WTC11 (cell line): ENCODE results near the gene AP5Z1. TPM values are rescaled to one million over a fixed set of nuclear protein-coding genes. Genes with fewer than 3 reads are reported as not detected.

Source experiments
- ATAC-seq: fragments of 200-7000 bp; cut with Tn5 transposase; 2 replicates; pipeline ENCODE4 v1.10.0; 2021; ENCODE audit warnings: mild to moderate bottlenecking, moderate library complexity
- CTCF ChIA-PET: fragments of 300-600 bp; sonication (Branson Sonifier 250); formaldehyde crosslinking; loops from one replicate; lab custom pipeline; 2021; ENCODE audit warnings: antibody characterized with exemption; lab: Charles Lee
- POLR2A ChIA-PET: fragments of 350-600 bp; sonication (Branson Sonifier 250); formaldehyde crosslinking; loops from one replicate; lab custom pipeline; 2021; ENCODE audit warnings: antibody characterized with exemption; lab: Charles Lee
- DNase-seq: peaks from one replicate; pipeline ENCODE4 v3.0.0; 2021; ENCODE audit warnings: low spot score
- H3K27ac Mint-ChIP-seq: 2 replicates; pipeline ENCODE4 v1.8.0; 2021; ENCODE audit warnings: mixed read lengths
- H3K27me3 Mint-ChIP-seq: 2 replicates; pipeline ENCODE4 v1.8.0; 2021; ENCODE audit warnings: low read depth, mild to moderate bottlenecking, moderate library complexity, mixed read lengths
- H3K36me3 Mint-ChIP-seq: 2 replicates; pipeline ENCODE4 v1.8.0; 2021; ENCODE audit warnings: mixed read lengths
- H3K4me1 Mint-ChIP-seq: 2 replicates; pipeline ENCODE4 v1.8.0; 2022; ENCODE audit warnings: mixed read lengths
- H3K4me3 Mint-ChIP-seq: 2 replicates; pipeline ENCODE4 v1.8.0; 2021; ENCODE audit warnings: mild to moderate bottlenecking, moderate library complexity, mixed read lengths
- H3K9me3 Mint-ChIP-seq: 2 replicates; pipeline ENCODE4 v1.8.0; 2021; ENCODE audit warnings: mixed read lengths
- AFF4 ChIP-seq: sonication (generic); formaldehyde crosslinking; IDR thresholded peaks from 2 replicates; pipeline ENCODE4 v1.8.1; 2023; ENCODE audit warnings: mild to moderate bottlenecking, missing genetic modification reagents, borderline replicate concordance
- AR ChIP-seq: fragments of 250-450 bp; sonication (Bioruptor Pico); IDR thresholded peaks from 2 replicates; pipeline ENCODE4 v1.9.0; 2021; ENCODE audit warnings: mild to moderate bottlenecking
- ATF2 ChIP-seq: sonication (generic); formaldehyde crosslinking; IDR thresholded peaks from 2 replicates; pipeline ENCODE4 v1.8.1; 2022; ENCODE audit warnings: low read depth, missing genetic modification reagents, borderline replicate concordance
- CBFB ChIP-seq: sonication (generic); formaldehyde crosslinking; IDR thresholded peaks from 2 replicates; pipeline ENCODE4 v1.8.1; 2022; ENCODE audit warnings: mild to moderate bottlenecking, low read depth, missing genetic modification reagents
- CDX4 ChIP-seq: fragments of 250-450 bp; sonication (Bioruptor Pico); IDR thresholded peaks from 2 replicates; pipeline ENCODE4 v1.9.0; 2021; ENCODE audit warnings: moderate library complexity, mild to moderate bottlenecking, inconsistent platforms, borderline replicate concordance
- ERG ChIP-seq: fragments of 250-450 bp; sonication (Bioruptor Pico); IDR thresholded peaks from 2 replicates; pipeline ENCODE4 v1.8.0; 2021; ENCODE audit warnings: mild to moderate bottlenecking
- FOXP4 ChIP-seq: sonication (generic); formaldehyde crosslinking; IDR thresholded peaks from 2 replicates; pipeline ENCODE4 v1.8.0; 2022; ENCODE audit warnings: mild to moderate bottlenecking, missing genetic modification reagents
- HMGXB4 ChIP-seq: sonication (generic); formaldehyde crosslinking; IDR thresholded peaks from 2 replicates; pipeline ENCODE4 v1.8.1; 2023; ENCODE audit warnings: mild to moderate bottlenecking, moderate library complexity, missing genetic modification reagents
- TCF7 ChIP-seq: sonication (generic); formaldehyde crosslinking; IDR thresholded peaks from 2 replicates; pipeline ENCODE4 v1.8.0; 2022; ENCODE audit warnings: mild to moderate bottlenecking, low read depth, missing genetic modification reagents, moderate library complexity
- ZNF121 ChIP-seq: sonication (generic); formaldehyde crosslinking; IDR thresholded peaks from 2 replicates; pipeline ENCODE4 v1.8.0; 2023; ENCODE audit warnings: missing genetic modification reagents
- ZNF232 ChIP-seq: sonication (generic); formaldehyde crosslinking; IDR thresholded peaks from 2 replicates; pipeline ENCODE4 v1.8.0; 2022; ENCODE audit warnings: mild to moderate bottlenecking, missing genetic modification reagents
- ZNF416 ChIP-seq: fragments of 250-450 bp; sonication (Bioruptor Pico); IDR thresholded peaks from 2 replicates; pipeline ENCODE4 v1.9.0; 2021; ENCODE audit warnings: mild to moderate bottlenecking, inconsistent platforms
- ZNF423 ChIP-seq: fragments of 250-450 bp; sonication (Bioruptor Pico); IDR thresholded peaks from 2 replicates; pipeline ENCODE4 v2.1.2; 2022; ENCODE audit warnings: mild to moderate bottlenecking, moderate library complexity
- ZNF671 ChIP-seq: fragments of 250-450 bp; sonication (Bioruptor Pico); IDR thresholded peaks from 2 replicates; pipeline ENCODE4 v1.8.0; 2021; ENCODE audit warnings: mild to moderate bottlenecking
- total RNA-seq: library from RNA; stranded (reverse); gene quantifications from 3 replicates; pipeline ENCODE4 v1.2.3, GENCODE V29; 2021

The AP5Z1 gene
- total RNA-seq, 1 experiment from 2014 or later, result 29.4 TPM

- DNase-seq (no peak), ATAC-seq (no peak)
- peaks cover 5% of the 10 kb centered on the region for H3K4me1 Mint-ChIP-seq
- no peaks in the 10 kb centered on the region for H3K9me3 Mint-ChIP-seq
- ChIA-PET CTCF (no interaction called here), POLR2A (interaction anchor here (1.1 kb wide), 1 partner anchor 15 kb away, joined by 3 read pairs; the partner anchor contains the start of gene AP5Z1)
- no peak overlapping the region for H3K27ac Mint-ChIP-seq
- peaks cover 3% of the 10 kb centered on the region; the same call in 1 of the 2 replicates for H3K36me3 Mint-ChIP-seq
- H3K27me3 Mint-ChIP-seq, result no peaks in the 10 kb centered on the region
- TF ChIP-seq CDX4 (CRISPR knock-in tag), result no peak
- no peak for TF ChIP-seq ZNF671 (CRISPR knock-in tag)
- TF ChIP-seq HMGXB4, result no peak
- TF ChIP-seq ZNF423 (CRISPR knock-in tag), result no peak
- TF ChIP-seq ERG (CRISPR knock-in tag), result no peak
- no peak for TF ChIP-seq CBFB (CRISPR knock-in tag)
- no peak for TF ChIP-seq ZNF121 (CRISPR knock-in tag)
- no peak for TF ChIP-seq AFF4 (CRISPR knock-in tag)
- no peak for TF ChIP-seq ATF2 (CRISPR knock-in tag)
- no peak for TF ChIP-seq ZNF416 (CRISPR knock-in tag)
- TF ChIP-seq AR (CRISPR knock-in tag), result no peak
- TF ChIP-seq TCF7 (CRISPR knock-in tag), result no peak
- H3K4me3 Mint-ChIP-seq, result no peak overlapping the region
These were observed 14.6 kb downstream of the AP5Z1 start for GRCh38 chr7:4790078-4790465.

GRCh38 chr7:4790516-4790991 lies 15.1 kb downstream of the AP5Z1 start:
- ChIA-PET POLR2A (no interaction called here), CTCF (interaction anchor here (2.8 to 4.2 kb wide), 2 partner anchors 94 to 183 kb away, joined by 29 to 72 read pairs; partner anchors contain the start of gene RADIL)
- Mint-ChIP-seq H3K9me3 (no peaks in the 10 kb centered on the region), H3K27ac (no peak overlapping the region), H3K4me3 (no peak overlapping the region), H3K36me3 (peaks cover 3% of the 10 kb centered on the region; the same call in 1 of the 2 replicates), H3K27me3 (no peaks in the 10 kb centered on the region), H3K4me1 (peaks cover 5% of the 10 kb centered on the region)
- ATAC-seq, result no peak
- DNase-seq, result no peak
- TF ChIP-seq AFF4 (CRISPR knock-in tag) (no peak), ZNF121 (CRISPR knock-in tag) (no peak), ZNF232 (no peak), FOXP4 (no peak)
